Ovary (tissue), 3 donors: Measurements from ENCODE around the gene EYA3.

Experiments used
- EP300 ChIP-seq: sonication (generic); formaldehyde crosslinking; IDR thresholded peaks from one replicate; pipeline ENCODE4 v1.6.1; 2017; ENCODE audit warnings: antibody characterized with exemption
- POLR2A ChIP-seq: fragments of 450-650 bp; IDR thresholded peaks from one replicate; pipeline ENCODE4 v1.6.1; 2017; ENCODE audit warnings: antibody characterized with exemption, mild to moderate bottlenecking, moderate library complexity
- TF ChIP-seq, protein P1 (sequence below), 3 donors: fragments of 450-650 bp in 2 of 3; fragments of 200-600 bp in 1 of 3; IDR thresholded peaks; one replicate each; pipeline versions ENCODE4 v1.5.1 to v1.8.0; 2016 to 2022; ENCODE audit warnings: antibody characterized with exemption in 3 of 3, mild to moderate bottlenecking in 1 of 3
- donor health status: DM: no; HTN: no; CAD: no.

DNA sequence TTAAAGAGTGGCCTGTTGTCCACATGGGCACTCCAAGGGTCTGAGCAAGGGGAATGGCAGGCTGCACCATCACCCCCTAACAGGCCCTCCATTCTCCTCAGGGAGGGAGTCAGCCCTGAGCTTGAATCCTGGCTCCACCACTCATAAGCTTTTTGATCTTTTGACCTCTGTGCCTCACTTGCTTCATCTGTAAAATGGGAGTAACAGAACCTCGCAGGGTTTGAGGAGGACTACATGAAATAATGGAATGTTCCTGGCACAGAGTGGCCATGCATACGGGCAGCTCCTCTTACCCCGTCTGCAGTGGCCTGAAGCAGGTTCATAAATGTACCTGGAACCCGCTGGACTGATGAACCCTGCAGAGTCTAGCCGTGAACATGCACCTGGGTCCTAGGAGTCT lies 130.8 kb downstream of the EYA3 start:
- TF ChIP-seq, protein P1, sequence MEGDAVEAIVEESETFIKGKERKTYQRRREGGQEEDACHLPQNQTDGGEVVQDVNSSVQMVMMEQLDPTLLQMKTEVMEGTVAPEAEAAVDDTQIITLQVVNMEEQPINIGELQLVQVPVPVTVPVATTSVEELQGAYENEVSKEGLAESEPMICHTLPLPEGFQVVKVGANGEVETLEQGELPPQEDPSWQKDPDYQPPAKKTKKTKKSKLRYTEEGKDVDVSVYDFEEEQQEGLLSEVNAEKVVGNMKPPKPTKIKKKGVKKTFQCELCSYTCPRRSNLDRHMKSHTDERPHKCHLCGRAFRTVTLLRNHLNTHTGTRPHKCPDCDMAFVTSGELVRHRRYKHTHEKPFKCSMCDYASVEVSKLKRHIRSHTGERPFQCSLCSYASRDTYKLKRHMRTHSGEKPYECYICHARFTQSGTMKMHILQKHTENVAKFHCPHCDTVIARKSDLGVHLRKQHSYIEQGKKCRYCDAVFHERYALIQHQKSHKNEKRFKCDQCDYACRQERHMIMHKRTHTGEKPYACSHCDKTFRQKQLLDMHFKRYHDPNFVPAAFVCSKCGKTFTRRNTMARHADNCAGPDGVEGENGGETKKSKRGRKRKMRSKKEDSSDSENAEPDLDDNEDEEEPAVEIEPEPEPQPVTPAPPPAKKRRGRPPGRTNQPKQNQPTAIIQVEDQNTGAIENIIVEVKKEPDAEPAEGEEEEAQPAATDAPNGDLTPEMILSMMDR (IDR thresholded peaks at IDR 0.05) = no peak
- TF ChIP-seq POLR2A = no peak
- no peak for TF ChIP-seq EP300
